Panc1 (cell line): Measurements from ENCODE around the gene OSBPL8. TPM values are rescaled to one million over a fixed set of nuclear protein-coding genes. Genes with fewer than 3 reads are reported as not detected.

Experiments
- ATAC-seq: fragments of 200-7000 bp; cut with Tn5 transposase; 2 replicates; pipeline ENCODE4 v1.9.1; 2020; ENCODE audit warnings: mild to moderate bottlenecking, moderate library complexity
- BruUV-seq: library from RNA; stranded (reverse); fragments of 400-500 nt; replicated peaks from 2 replicates; lab custom pipeline; 2021; lab: Mats Ljungman, UMichigan
- CTCF ChIA-PET: fragments of 300-600 bp; sonication (Branson Sonifier 250); formaldehyde crosslinking; loops from one replicate; lab custom pipeline; 2022; ENCODE audit warnings: antibody characterized with exemption; lab: Charles Lee
- POLR2A ChIA-PET: fragments of 300-600 bp; sonication (Branson Sonifier 250); formaldehyde crosslinking; loops from one replicate; lab custom pipeline; 2022; ENCODE audit warnings: antibody characterized with exemption; lab: Charles Lee
- DNase-seq: peaks from one replicate; pipeline ENCODE4 v3.0.0-alpha.2; 2010; ENCODE audit warnings: low read depth, low spot score
- H3K27ac ChIP-seq: 2 replicates; pipeline ENCODE4 v1.5.1; 2011; ENCODE audit warnings: mild to moderate bottlenecking, low read length, inconsistent platforms
- H3K27me3 ChIP-seq: fragments of 200-500 bp; sonication (Bioruptor generic); 2 replicates; pipeline ENCODE4 v1.6.0; 2014; ENCODE audit warnings: low read length, inconsistent platforms; ENCODE audit not compliant: control insufficient read depth, insufficient read depth
- H3K36me3 ChIP-seq: fragments of 200-500 bp; sonication (Bioruptor generic); 2 replicates; pipeline ENCODE4 v1.5.1; 2014; ENCODE audit warnings: inconsistent platforms, mild to moderate bottlenecking, low read length, moderate library complexity; ENCODE audit not compliant: control insufficient read depth, insufficient read depth
- H3K4me1 ChIP-seq: 2 replicates; pipeline ENCODE4 v1.5.1; 2011; ENCODE audit warnings: inconsistent platforms, mild to moderate bottlenecking, low read length, moderate library complexity; ENCODE audit not compliant: control insufficient read depth, insufficient read depth
- H3K4me3 ChIP-seq, 2 experiments: 2 replicates each; pipeline ENCODE4 v1.5.1; 2011 to 2012; ENCODE audit warnings: low read depth in 2 of 2, low read length in 2 of 2, mild to moderate bottlenecking in 2 of 2, inconsistent platforms in 1 of 2, moderate library complexity in 1 of 2
- H3K9me3 ChIP-seq: fragments of 200-500 bp; sonication (Bioruptor generic); 2 replicates; pipeline ENCODE4 v1.5.1; 2014; ENCODE audit warnings: low read depth, mild to moderate bottlenecking, inconsistent platforms, low read length, moderate library complexity; ENCODE audit not compliant: control insufficient read depth, insufficient read depth
- POLR2AphosphoS5 ChIP-seq: IDR thresholded peaks from 2 replicates; pipeline ENCODE4 v1.6.1; 2012; ENCODE audit warnings: mild to moderate bottlenecking, low read depth, low read length, moderate library complexity
- SIN3A ChIP-seq: IDR thresholded peaks from 2 replicates; pipeline ENCODE4 v1.6.1; 2012; ENCODE audit warnings: low read depth, mild to moderate bottlenecking, low read length, moderate library complexity, borderline replicate concordance; ENCODE audit not compliant: insufficient read depth
- TCF7L2 ChIP-seq: IDR thresholded peaks from 2 replicates; pipeline ENCODE4 v1.6.1; 2011; ENCODE audit warnings: mild to moderate bottlenecking, low read depth, low read length, inconsistent platforms
- in situ Hi-C: cut with HindIII; loops from 2 replicates; pipeline ENCODE4 v1.10.0; 2016; ENCODE audit warnings: low sequenced_read_pairs, low pct_unique_long_range_greater_than_20kb
- intact Hi-C: fragments of 100-400 bp; cut with micrococcal nuclease; formaldehyde crosslinking; loops from one replicate; pipeline ENCODE4 v1.10.0; 2022; ENCODE audit not compliant: unreplicated experiment
- total RNA-seq: library from RNA; stranded (reverse); gene quantifications from one replicate; pipeline ENCODE4 v1.2.1, GENCODE V29; 2021; ENCODE audit not compliant: unreplicated experiment
- TF ChIP-seq, protein P1 (sequence below), 2 experiments: IDR thresholded peaks; 2 replicates each; pipeline ENCODE4 v1.6.1; 2011 to 2012; ENCODE audit warnings: low read depth in 2 of 2, control low read depth in 1 of 2, low read length in 1 of 2, mild to moderate bottlenecking in 1 of 2, moderate library complexity in 1 of 2; ENCODE audit not compliant: insufficient read depth in 1 of 2
- TF ChIP-seq, protein P2 (sequence below): fragments of 450-650 bp; IDR thresholded peaks from 2 replicates; pipeline ENCODE4 v1.5.1; 2017; ENCODE audit warnings: mild to moderate bottlenecking

OSBPL8 gene
- total RNA-seq, 1 experiment from 2014 or later = 76.9 TPM

DNA sequence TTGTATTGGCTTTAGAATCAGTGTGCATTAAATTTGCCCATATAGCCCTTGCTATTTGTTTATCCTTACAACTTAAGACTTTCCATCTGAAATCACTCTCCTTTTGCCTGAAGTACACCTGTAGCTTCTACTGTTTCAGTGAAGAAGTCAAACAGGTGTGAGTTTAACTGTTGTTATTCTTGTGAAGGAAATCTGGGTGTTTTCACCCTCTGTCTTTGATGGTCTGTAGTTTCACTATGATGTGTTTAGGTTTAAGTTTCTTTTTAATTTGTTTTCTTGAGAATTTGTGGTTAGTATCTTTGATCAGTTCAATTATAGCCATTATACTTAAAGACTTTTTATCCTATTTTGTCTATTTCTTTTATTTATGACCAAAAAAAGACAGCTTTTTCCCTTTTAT lies 142.5 kb downstream of the OSBPL8 start:
- no TSS peak for BruUV-seq
- ATAC-seq (no peak), DNase-seq (no peak)
- Histone ChIP-seq H3K27me3 (no peaks in the 10 kb centered on the region), H3K36me3 (no peaks in the 10 kb centered on the region; the same call in 1 of the 2 replicates), H3K9me3 (no peaks in the 10 kb centered on the region), H3K4me1 (peaks cover 6% of the 10 kb centered on the region), H3K27ac (no peak overlapping the region), H3K4me3 (no peak overlapping the region)
- in situ Hi-C loops (no loop called here), intact Hi-C loops (no loop called here)
- ChIA-PET POLR2A (no interaction called here), CTCF (no interaction called here)
- TF ChIP-seq TCF7L2 (no peak), SIN3A (no peak), POLR2AphosphoS5 (no peak)
- TF ChIP-seq, protein P1, sequence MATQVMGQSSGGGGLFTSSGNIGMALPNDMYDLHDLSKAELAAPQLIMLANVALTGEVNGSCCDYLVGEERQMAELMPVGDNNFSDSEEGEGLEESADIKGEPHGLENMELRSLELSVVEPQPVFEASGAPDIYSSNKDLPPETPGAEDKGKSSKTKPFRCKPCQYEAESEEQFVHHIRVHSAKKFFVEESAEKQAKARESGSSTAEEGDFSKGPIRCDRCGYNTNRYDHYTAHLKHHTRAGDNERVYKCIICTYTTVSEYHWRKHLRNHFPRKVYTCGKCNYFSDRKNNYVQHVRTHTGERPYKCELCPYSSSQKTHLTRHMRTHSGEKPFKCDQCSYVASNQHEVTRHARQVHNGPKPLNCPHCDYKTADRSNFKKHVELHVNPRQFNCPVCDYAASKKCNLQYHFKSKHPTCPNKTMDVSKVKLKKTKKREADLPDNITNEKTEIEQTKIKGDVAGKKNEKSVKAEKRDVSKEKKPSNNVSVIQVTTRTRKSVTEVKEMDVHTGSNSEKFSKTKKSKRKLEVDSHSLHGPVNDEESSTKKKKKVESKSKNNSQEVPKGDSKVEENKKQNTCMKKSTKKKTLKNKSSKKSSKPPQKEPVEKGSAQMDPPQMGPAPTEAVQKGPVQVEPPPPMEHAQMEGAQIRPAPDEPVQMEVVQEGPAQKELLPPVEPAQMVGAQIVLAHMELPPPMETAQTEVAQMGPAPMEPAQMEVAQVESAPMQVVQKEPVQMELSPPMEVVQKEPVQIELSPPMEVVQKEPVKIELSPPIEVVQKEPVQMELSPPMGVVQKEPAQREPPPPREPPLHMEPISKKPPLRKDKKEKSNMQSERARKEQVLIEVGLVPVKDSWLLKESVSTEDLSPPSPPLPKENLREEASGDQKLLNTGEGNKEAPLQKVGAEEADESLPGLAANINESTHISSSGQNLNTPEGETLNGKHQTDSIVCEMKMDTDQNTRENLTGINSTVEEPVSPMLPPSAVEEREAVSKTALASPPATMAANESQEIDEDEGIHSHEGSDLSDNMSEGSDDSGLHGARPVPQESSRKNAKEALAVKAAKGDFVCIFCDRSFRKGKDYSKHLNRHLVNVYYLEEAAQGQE (IDR thresholded peaks at IDR 0.05; ENCODE audit: insufficient read depth in 1 of 2, low read depth in 2 of 2, low read length in 1 of 2) = no peak
- TF ChIP-seq, protein P2, sequence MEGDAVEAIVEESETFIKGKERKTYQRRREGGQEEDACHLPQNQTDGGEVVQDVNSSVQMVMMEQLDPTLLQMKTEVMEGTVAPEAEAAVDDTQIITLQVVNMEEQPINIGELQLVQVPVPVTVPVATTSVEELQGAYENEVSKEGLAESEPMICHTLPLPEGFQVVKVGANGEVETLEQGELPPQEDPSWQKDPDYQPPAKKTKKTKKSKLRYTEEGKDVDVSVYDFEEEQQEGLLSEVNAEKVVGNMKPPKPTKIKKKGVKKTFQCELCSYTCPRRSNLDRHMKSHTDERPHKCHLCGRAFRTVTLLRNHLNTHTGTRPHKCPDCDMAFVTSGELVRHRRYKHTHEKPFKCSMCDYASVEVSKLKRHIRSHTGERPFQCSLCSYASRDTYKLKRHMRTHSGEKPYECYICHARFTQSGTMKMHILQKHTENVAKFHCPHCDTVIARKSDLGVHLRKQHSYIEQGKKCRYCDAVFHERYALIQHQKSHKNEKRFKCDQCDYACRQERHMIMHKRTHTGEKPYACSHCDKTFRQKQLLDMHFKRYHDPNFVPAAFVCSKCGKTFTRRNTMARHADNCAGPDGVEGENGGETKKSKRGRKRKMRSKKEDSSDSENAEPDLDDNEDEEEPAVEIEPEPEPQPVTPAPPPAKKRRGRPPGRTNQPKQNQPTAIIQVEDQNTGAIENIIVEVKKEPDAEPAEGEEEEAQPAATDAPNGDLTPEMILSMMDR = no peak

DNA sequence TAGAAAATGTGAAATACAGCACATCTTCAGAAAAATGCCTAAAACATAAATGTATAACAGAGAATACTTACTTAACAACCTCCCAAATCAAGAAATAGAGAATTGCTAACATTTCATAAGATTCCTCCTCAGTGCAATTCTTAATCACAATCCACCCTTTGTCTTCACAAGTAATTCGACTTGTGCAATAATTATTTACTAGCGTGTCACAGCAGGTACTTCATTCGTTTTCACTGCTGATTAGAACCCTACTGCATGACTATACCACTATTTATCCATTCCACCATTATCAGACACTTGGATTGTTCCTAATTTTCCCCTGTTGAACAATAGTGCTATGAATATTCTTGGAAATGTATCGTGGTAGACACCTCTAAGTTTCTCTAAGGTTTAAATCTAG lies 146.4 kb downstream of the OSBPL8 start:
- in situ Hi-C loops (no loop called here), intact Hi-C loops (no loop called here)
- ATAC-seq (no peak), DNase-seq (no peak)
- H3K9me3 ChIP-seq = no peaks in the 10 kb centered on the region
- no peak overlapping the region for H3K27ac ChIP-seq
- POLR2A ChIA-PET = no interaction called here
- no peaks in the 10 kb centered on the region; the same call in 1 of the 2 replicates for H3K36me3 ChIP-seq
- BruUV-seq = no TSS peak
- H3K4me3 ChIP-seq = no peak overlapping the region
- no peaks in the 10 kb centered on the region for H3K4me1 ChIP-seq
- CTCF ChIA-PET = no interaction called here
- no peaks in the 10 kb centered on the region for H3K27me3 ChIP-seq
- TF ChIP-seq POLR2AphosphoS5 (no peak), SIN3A (no peak), TCF7L2 (no peak)
- TF ChIP-seq, protein P1 (IDR thresholded peaks at IDR 0.05; ENCODE audit: insufficient read depth in 1 of 2, low read depth in 2 of 2, low read length in 1 of 2) = no peak
- TF ChIP-seq, protein P2 = no peak
